Activated gamma-delta T cell treated with anti-CD3 and anti-CD28 coated beads, Interleukin-2, amount 50 U/mL, for 16 hours (primary cell): Measurements from ENCODE around the gene ANKRD60.

Experiments
- DNase-seq: peaks from one replicate; pipeline ENCODE4 v3.0.0-alpha.2; 2020; ENCODE audit warnings: low read depth

Gene ANKRD60

GRCh38 chr20:58223358-58223941 is 5.0 kb downstream of the ANKRD60 start:
- DNase-seq = no peak

- DNase-seq = no peak
Observed at GRCh38 chr20:58222446-58222845, 6.0 kb downstream of the ANKRD60 start.

GRCh38 chr20:58219342-58219700 is 9.1 kb downstream of the ANKRD60 start:
- DNase-seq = no peak

GRCh38 chr20:58218665-58219341 is 9.7 kb downstream of the ANKRD60 start:
- DNase-seq = no peak

- no peak for DNase-seq
Observed at GRCh38 chr20:58216334-58216733, 12.1 kb downstream of the ANKRD60 start.

GRCh38 chr20:58215116-58215515 is 13.3 kb downstream of the ANKRD60 start:
- DNase-seq = no peak

GRCh38 chr20:58214310-58214709 is 14.1 kb downstream of the ANKRD60 start:
- no peak for DNase-seq

GRCh38 chr20:58213716-58214115 is 14.7 kb downstream of the ANKRD60 start:
- no peak for DNase-seq

GRCh38 chr20:58213121-58213520 is 15.3 kb downstream of the ANKRD60 start:
- DNase-seq = no peak

GRCh38 chr20:58212636-58213035 is 15.8 kb downstream of the ANKRD60 start:
- no peak for DNase-seq

GRCh38 chr20:58210398-58210747 is 18.1 kb downstream of the ANKRD60 start:
- no peak for DNase-seq

GRCh38 chr20:58209652-58210397 is 18.6 kb downstream of the ANKRD60 start:
- peak; percentile 84 for DNase-seq

- no peak for DNase-seq
Observed at GRCh38 chr20:58208944-58209343, 19.5 kb downstream of the ANKRD60 start.

GRCh38 chr20:58205850-58206249 is 22.6 kb downstream of the ANKRD60 start:
- DNase-seq = no peak

GRCh38 chr20:58202044-58202443 is 26.4 kb downstream of the ANKRD60 start:
- DNase-seq = no peak

- DNase-seq = no peak
Observed at GRCh38 chr20:58201616-58202015, 26.8 kb downstream of the ANKRD60 start.

- DNase-seq = no peak
Observed at GRCh38 chr20:58199469-58199868, 29.0 kb downstream of the ANKRD60 start.

- DNase-seq = no peak
Observed at GRCh38 chr20:58198901-58199355, 29.5 kb downstream of the ANKRD60 start.

GRCh38 chr20:58198384-58198783 is 30.1 kb downstream of the ANKRD60 start:
- DNase-seq = no peak

GRCh38 chr20:58197185-58197469 is 31.3 kb downstream of the ANKRD60 start:
- DNase-seq = no peak

- DNase-seq = no peak
Observed at GRCh38 chr20:58196402-58197184, 31.9 kb downstream of the ANKRD60 start.

- no peak for DNase-seq
Observed at GRCh38 chr20:58195047-58195446, 33.4 kb downstream of the ANKRD60 start.
